Thoracic aorta (tissue), 2 donors: ENCODE measurements around the gene KRT38. TPM values are rescaled to one million over a fixed set of nuclear protein-coding genes. Genes with fewer than 3 reads are reported as not detected.
A peak's percentile ranks its signal among the peaks of the same experiment; 100 is the strongest.

ENCODE experiments used
- ATAC-seq: fragments of 150-250 bp; one replicate; pipeline ENCODE4 v1.8.0; 2017; ENCODE audit warnings: low read depth; ENCODE audit not compliant: insufficient number of reproducible peaks, low FRiP score
- DNase-seq: peaks from one replicate; pipeline ENCODE4 v3.0.0-alpha.2; 2020; ENCODE audit warnings: low spot score
- H3K27ac ChIP-seq, 2 donors: fragments of 200-600 bp; sonication (generic); 1 replicate in 1 of 2; 2 replicates in 1 of 2; pipeline ENCODE4 v1.5.1; 2016; ENCODE audit warnings: mild to moderate bottlenecking in 2 of 2, moderate library complexity in 2 of 2
- H3K27me3 ChIP-seq: fragments of 200-600 bp; sonication (generic); replicated peaks from 2 replicates; pipeline ENCODE4 v1.6.0; 2016; ENCODE audit warnings: mild to moderate bottlenecking; ENCODE audit not compliant: insufficient read depth
- H3K36me3 ChIP-seq: fragments of 200-600 bp; sonication (generic); one replicate; pipeline ENCODE4 v1.5.1; 2016
- H3K4me1 ChIP-seq, 2 donors: fragments of 200-600 bp; sonication (generic); 1 replicate in 1 of 2; 2 replicates in 1 of 2; pipeline versions ENCODE4 v1.5.1 to v1.6.0; 2016; ENCODE audit warnings: low read depth in 2 of 2, mild to moderate bottlenecking in 1 of 2; ENCODE audit not compliant: control insufficient read depth in 1 of 2
- H3K4me3 ChIP-seq: fragments of 200-600 bp; sonication (generic); 2 replicates; pipeline ENCODE4 v1.5.1; 2016; ENCODE audit warnings: mild to moderate bottlenecking
- H3K9me3 ChIP-seq: fragments of 200-600 bp; sonication (generic); 2 replicates; pipeline ENCODE4 v1.5.1; 2016
- CTCF ChIP-seq: fragments of 200-600 bp; sonication (generic); IDR thresholded peaks from one replicate; pipeline ENCODE4 v1.5.1; 2019; ENCODE audit warnings: antibody characterized with exemption
- total RNA-seq, 2 donors: library from RNA; depleted of rRNA; stranded (reverse); fragments of >200 nt; gene quantifications; one replicate each; pipeline versions ENCODE4 v1.1.0 to v1.2.3, GENCODE V29; 2016

The KRT38 gene
- not detected for total RNA-seq

DNA sequence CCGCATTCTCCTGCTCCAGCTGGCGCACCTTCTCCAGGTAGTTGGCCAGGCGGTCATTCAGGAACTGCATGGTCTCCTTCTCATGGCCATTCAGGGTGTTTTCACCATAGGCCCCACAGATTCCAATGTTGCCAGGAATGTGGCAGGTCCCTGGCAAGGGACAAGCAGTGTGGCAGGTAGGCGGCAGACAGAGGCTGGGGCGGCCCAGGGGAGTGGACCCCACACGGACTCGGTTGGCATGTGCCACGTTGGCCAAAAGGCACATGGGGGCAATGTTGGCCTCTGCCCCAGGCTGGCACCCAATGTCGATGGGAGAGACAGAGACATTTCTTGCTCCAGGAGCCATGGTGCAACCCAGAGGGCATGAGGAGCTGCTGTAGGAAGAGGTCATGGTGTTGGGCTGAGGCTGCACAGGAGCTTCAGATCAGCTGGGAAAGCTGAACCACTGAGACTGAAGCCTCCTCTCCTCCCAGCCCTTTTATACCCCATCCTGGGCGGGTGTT is at the start of gene KRT38:
TSS of gene KRT38 (minus strand) at position 453 of the 503 bp plus-strand sequence. CDS start at position 391, 62 bp downstream.
- TF ChIP-seq CTCF = no peak
- Histone ChIP-seq H3K27ac (no peak within 1 kb of the TSS), H3K9me3 (no peaks in the 10 kb centered on the region), H3K27me3 (no peaks in the 10 kb centered on the region), H3K36me3 (no peaks in the 10 kb centered on the region), H3K4me3 (no peak within 1 kb of the TSS), H3K4me1 (no peaks in the 10 kb centered on the region)
- no peak for DNase-seq
- no peak for ATAC-seq

GRCh38 chr17:41489531-41489930 is 48.7 kb upstream of the KRT38 start, which contains the start of gene KRT36:
KRT36 (minus strand) TSS chr17:41489910; CDS start chr17:41489864, 46 bp downstream.
- TF ChIP-seq CTCF = no peak
- no peaks in the 10 kb centered on the region for H3K36me3 ChIP-seq
- H3K9me3 ChIP-seq = no peaks in the 10 kb centered on the region
- ATAC-seq (no peak), DNase-seq (no peak)
- H3K27me3 ChIP-seq = no peaks in the 10 kb centered on the region
- H3K27ac ChIP-seq = no peak within 1 kb of the TSS
- H3K4me3 ChIP-seq = no peak within 1 kb of the TSS
- peaks cover 5 to 9% of the 10 kb centered on the region in 2 donors for H3K4me1 ChIP-seq

GRCh38 chr17:41486809-41487530 is 46.2 kb upstream of the KRT38 start:
- TF ChIP-seq CTCF = peak; percentile 28
- no peaks in the 10 kb centered on the region for H3K9me3 ChIP-seq
- H3K4me3 ChIP-seq = no peak overlapping the region
- no peaks in the 10 kb centered on the region for H3K36me3 ChIP-seq
- no peaks in the 10 kb centered on the region for H3K4me1 ChIP-seq
- no peak overlapping the region for H3K27ac ChIP-seq
- DNase-seq = no peak
- ATAC-seq = no peak
- H3K27me3 ChIP-seq = no peaks in the 10 kb centered on the region

- Histone ChIP-seq H3K27me3 (no peaks in the 10 kb centered on the region), H3K36me3 (no peaks in the 10 kb centered on the region), H3K27ac (no peak overlapping the region), H3K9me3 (no peaks in the 10 kb centered on the region), H3K4me1 (no peaks in the 10 kb centered on the region), H3K4me3 (no peak overlapping the region)
- TF ChIP-seq CTCF = no peak
- no peak for ATAC-seq
- DNase-seq = no peak
These were observed 45.5 kb upstream of the KRT38 start for GRCh38 chr17:41486316-41486715.

DNA sequence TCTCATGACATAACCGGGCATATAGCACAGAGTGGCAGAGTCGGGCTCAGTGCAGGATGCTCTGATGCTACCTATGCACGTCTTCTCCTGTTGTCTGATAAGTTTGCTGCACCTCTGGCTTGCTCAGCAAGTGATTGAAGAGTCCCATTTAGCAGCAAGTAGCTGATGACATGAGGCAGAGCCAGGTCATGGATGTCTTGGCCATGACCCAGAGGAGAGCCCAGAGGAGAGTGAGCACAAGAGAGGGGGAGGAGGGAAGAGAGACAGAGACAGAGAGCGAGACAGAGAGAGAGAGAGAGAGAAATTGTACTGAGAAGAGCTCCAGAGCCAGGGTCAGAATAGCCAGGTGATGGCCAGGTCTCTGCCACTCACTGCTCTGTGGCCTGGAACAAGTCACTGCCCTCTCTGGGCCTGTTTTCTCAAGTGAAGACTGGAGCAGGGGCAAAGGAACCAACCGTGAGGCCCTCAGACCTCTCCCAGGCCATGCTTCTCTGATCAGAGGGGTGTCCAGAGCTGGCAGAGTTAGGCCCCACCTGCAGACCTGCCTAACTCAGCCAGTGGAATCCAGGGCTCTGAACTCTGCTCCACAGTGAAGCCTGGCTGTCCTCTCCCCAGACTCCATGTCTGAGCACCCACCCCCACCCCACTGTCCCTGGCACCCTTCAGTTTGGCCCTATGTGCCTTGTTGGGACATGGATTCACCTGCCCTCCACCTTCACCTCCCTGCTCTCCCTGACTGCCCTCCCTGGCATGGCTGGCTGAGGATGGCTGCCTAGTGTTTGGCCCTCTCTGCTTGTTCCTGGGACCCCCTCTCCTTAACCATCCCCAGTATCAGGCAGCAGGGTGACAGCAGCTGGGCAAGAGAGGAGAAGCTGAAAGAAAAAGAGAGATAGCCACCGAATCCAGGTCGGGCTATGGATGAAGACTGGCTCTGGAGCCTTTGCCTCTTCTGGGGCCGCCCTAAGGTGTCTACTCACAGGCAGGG is 44.4 kb upstream of the KRT38 start:
- no peak for TF ChIP-seq CTCF
- H3K9me3 ChIP-seq = no peaks in the 10 kb centered on the region
- H3K27ac ChIP-seq = no peak overlapping the region
- no peaks in the 10 kb centered on the region for H3K36me3 ChIP-seq
- no peak overlapping the region for H3K4me3 ChIP-seq
- no peaks in the 10 kb centered on the region for H3K4me1 ChIP-seq
- ATAC-seq = no peak
- no peak for DNase-seq
- H3K27me3 ChIP-seq = no peaks in the 10 kb centered on the region
